GM21529 (cell line): ENCODE results near the gene CADPS2.
"Not testable (repeated sequence)": the region's sequence is repeated elsewhere in the genome, so short reads cannot be mapped to it uniquely, and the experiment has no call there.

Experiments used
- ATAC-seq: cut with Tn5 transposase; IDR thresholded peaks from one replicate; pipeline ENCODE4 v1.9.1; 2021; ENCODE audit not compliant: unreplicated experiment

The CADPS2 gene

DNA sequence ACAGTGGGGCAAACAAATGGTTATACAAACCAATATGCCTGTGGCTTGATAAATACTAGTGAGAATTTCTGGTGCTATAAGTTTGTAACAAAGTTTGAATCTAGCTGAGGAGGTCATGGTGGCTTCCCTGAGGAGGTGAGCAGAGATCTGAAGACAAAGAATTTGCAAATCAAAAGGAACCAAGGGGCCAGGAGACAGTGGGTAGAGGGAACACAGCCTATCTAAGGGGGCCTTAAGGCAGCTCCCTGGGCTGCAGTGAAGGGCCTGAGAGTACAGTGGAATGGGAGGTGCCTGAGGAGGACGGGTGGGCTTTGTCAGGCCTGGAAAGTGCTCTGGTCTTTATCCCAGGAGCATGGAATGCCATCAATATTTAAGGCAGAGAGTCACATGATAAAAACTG is 209.1 kb downstream of the CADPS2 start:
- ATAC-seq = no peak

DNA sequence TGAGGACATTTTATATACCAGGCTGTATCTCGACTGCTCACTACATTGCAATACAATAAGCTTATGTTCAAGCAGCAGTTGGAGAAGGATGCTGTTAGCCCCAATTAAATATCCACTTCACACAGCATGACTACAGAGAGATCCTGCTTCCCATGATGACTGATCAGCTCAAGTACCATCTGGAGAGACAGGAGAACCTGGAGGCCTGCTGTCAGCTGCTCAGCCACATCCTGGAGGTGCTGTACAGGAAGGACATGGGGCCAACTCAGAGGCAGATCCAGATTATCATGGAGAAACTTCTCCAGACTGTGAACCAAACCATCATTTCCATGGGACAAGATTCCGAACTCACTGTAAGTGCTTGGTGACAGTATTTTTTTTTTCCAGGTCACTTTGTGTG is 209.8 kb downstream of the CADPS2 start:
- no peak for ATAC-seq

DNA sequence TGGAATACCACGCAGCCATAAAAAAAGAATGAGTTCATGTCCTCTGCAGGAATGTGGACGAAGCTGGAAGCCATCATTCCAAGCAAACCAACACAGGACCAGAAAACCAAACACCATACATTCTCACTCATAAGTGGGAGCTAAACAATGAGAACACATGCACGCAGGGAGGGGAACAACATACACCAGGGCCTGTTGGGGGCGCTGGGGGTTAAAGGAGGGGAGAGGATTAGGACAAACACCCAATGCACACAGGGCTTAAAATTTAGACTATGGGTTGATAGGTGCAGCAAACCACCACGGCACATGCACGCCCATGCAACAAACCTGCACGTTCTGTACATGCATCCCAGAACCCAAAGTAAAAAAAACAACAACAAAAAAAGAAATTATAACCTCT is 210.6 kb downstream of the CADPS2 start:
- ATAC-seq = no peak

- no peak for ATAC-seq
Observed at GRCh38 chr7:122675011-122675410, 211.2 kb downstream of the CADPS2 start.

DNA sequence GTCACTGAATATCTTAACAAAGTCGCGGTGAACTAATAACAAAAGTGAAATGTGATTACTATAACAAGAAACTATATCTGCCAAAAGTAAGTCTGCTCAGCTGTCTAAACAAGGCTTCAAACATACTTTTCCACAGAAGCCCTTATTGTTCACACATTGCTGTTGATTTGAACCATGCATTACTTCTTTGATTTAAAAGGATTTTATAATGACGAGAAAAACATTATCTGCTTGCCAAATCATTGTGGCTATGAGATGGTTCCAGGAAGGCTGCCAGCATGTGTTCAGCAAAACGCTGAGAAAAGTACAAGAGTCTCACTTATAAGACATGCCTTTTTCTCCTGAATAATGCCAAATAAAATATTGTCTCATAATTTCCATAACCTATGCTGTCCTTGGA is 211.8 kb downstream of the CADPS2 start:
- ATAC-seq = no peak

DNA sequence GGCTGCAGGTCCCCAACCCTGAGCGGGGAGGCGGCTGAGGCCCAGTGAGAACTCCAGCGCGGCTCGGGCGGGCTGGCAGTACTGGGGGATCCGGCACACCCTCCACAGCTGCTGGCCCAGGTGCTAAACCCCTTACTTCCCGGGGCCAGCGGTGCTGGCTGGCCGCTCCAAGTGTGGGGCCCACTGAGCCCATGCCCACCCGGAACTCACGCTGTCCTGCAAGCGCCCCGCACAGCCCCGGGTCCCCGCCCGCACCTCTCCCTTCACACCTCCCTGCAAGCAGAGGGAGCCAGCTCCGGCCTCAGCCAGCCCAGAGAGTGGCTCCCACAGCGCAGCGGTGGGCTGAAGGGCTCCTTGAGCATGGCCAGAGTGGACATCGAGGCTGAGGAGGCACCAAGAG is 212.3 kb downstream of the CADPS2 start:
- ATAC-seq = no peak

DNA sequence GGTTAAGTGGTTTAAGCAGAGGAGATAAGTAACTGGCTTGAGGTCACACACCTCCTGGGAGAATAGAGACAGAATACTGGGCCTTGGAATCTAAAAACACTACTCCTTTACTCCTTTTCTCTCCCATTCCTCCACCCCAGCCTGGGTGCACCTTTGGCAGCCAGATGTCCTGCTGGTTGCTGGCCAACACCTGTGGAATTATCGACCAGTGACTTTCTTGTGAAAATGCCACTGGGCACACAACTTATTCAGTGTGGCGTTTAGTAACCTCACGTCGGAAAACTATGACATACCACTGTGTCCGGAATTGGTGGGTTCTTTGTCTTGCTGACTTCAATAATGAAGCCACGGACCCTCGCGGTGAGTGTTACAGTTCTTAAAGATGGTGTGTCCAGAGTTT is 213.7 kb downstream of the CADPS2 start:
- no peak for ATAC-seq

GRCh38 chr7:122663733-122664132 is 222.5 kb downstream of the CADPS2 start:
- ATAC-seq = no peak

GRCh38 chr7:122658856-122659255 is 227.4 kb downstream of the CADPS2 start:
- ATAC-seq = no peak

DNA sequence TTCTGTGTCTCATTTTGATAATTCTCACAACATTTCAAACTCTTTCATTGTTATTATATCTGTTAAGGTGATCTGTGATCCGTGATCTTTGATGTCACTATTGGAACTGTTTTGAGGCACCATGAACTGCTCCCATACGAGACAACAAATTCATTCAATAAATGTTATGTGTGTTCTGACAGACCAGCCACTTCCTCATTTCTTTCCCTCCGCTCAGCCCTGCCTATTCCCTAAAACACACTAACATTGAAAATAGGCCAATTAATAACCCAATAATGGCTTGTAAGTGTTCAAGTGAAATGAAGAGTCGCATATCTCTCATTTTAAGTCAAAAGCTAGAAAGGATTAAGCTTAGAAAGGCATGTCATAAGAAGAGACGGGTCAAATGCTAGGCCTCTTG is 232.6 kb downstream of the CADPS2 start:
- ATAC-seq = no peak

DNA sequence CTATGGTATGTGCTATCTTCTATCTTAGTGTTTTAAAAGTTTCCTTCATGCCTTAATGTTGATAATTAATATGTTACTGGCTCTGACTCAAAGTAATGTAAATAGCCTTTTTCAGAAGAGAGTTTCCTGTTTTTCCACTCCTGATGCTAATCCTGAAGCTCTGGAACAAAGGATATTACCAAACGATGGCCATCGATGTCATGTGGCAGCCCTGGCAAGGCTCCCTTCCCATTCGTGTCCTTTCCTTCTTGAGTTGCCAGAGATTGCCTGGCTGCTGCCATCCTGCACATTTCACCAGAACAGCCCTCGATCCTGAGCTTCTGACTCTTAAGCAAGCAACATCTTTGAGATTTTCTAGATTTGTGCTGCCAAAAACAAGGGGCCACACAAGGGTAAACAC is 233.4 kb downstream of the CADPS2 start:
- no peak for ATAC-seq

DNA sequence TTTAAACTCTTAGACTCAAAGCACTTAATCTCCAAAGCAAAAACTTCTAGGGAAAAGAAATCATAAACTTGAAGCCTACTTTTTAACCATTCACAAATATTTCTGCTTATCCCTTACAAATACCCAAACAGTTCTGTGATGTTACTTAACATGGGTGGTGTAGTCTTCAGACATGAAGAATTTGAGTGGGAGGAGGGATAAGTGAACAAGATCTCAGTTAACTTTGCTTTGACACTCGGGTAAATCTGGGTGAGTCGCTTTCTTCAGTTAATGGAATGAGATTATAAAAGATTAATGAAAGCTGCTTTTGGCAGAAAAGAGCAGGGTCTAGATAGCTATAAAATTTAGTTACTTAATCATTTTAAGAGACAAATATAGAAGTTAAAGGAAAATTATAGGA is 234.8 kb downstream of the CADPS2 start:
- ATAC-seq = no peak

GRCh38 chr7:122643250-122643649 is 243.0 kb downstream of the CADPS2 start:
- no peak for ATAC-seq

DNA sequence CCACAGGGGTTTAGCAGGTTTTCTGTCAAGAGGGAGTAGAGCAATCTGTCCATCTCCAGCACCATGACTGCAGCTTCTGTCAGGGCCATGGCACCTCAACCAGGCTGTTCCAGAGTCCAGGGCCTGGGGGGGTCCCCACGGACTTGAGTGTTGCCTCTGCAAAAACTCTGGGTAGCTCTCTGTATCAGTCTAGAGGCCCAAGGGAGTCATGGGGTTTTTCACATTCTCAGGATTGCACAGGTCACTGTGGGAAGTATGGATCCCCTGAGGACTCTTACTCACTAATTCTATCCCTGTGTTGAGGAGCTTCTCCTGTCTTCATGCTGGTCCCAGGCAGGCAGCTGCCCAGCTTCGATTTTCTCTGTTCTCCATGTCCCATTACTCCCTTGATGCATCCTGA is 247.8 kb downstream of the CADPS2 start:
- no peak for ATAC-seq

GRCh38 chr7:122637784-122638183 is 248.5 kb downstream of the CADPS2 start:
- ATAC-seq = no peak

GRCh38 chr7:122635481-122635880 is 250.8 kb downstream of the CADPS2 start:
- ATAC-seq = not testable (repeated sequence)

- ATAC-seq = no peak
Observed at GRCh38 chr7:122633472-122633871, 252.8 kb downstream of the CADPS2 start.

GRCh38 chr7:122632238-122632637 is 254.0 kb downstream of the CADPS2 start:
- no peak for ATAC-seq

DNA sequence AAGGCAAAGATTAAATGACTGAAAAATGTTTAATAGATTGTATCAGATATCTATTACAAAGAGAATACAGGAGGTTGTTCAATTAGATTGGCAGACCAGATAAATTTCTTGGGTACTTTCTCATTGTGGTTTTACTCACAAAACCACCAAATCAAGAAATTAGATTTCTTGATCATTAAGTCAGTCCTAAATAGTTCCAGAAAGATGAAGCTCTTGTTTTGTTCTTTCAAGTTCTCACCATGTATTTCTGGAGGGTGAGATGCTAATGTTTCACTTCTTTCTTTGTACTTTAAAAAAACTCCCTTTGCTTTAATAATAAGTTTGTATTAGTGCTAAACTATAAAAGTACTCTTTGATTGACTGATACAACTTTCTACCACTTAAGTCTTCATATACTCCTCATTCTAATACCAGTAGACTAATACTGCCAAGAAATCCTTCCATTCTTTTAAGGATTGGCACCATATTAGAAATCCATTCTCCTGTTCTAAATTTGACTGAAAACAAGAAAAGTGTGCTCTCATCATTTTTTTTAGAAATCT is 256.8 kb downstream of the CADPS2 start:
- ATAC-seq = no peak

GRCh38 chr7:122628651-122629411 is 257.4 kb downstream of the CADPS2 start:
- no peak for ATAC-seq

DNA sequence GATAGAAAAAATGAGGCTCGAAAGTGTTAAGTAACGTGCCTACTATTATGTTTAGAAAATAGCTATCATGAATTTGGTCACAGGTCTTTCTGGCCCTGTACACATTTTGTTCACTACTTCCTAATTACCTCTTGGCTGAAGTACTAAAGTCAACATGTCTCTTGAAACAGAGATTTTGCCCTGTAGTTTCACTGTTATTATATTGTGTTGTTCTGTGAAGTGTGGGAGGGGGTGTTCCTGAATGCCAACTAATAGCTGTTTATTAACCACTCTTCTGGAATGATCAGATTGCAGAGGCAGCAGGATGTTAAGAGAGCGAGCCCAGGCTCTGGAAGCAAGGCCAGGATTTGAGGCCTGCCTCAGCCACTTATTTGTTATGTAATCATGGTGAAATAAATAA is 259.5 kb downstream of the CADPS2 start:
- ATAC-seq = no peak

GRCh38 chr7:122622682-122623081 is 263.6 kb downstream of the CADPS2 start:
- no peak for ATAC-seq

DNA sequence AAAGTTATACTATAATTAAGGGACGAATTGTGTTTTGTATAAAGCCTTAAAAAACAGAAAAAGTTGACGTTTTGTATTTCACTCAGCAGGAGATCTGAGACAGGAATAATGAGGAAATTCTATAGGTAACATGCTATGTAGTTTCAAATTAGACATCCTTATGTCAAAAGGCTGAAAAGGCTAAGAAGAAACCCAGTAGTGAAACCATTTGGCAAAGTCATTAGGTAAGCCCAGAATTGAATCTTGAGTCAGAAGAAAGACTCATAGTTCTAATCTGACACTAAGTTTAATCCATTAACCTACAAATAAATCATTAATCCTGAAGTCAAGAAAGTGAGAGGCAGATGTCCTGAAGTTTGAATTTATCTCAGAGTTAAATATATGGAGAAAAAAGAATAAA is 266.6 kb downstream of the CADPS2 start:
- no peak for ATAC-seq
